Glomerular endothelial cell (primary cell): Measurements from ENCODE around the gene AFAP1. TPM values are rescaled to one million over a fixed set of nuclear protein-coding genes. Genes with fewer than 3 reads are reported as not detected.

Source experiments
- DNase-seq: peaks from one replicate; pipeline ENCODE4 v3.0.0-alpha.2; 2011; ENCODE audit warnings: low read depth, low spot score; ENCODE audit errors: extremely low read depth
- total RNA-seq: library from RNA; depleted of rRNA; stranded (reverse); fragments of >200 nt; gene quantifications from 2 replicates; pipeline ENCODE4 v1.2.3, GENCODE V29; 2015

The AFAP1 gene
- total RNA-seq, 1 donor from 2014 or later: 92.8 TPM

- DNase-seq: no peak
Observed at GRCh38 chr4:7872264-7872771, 67.3 kb downstream of the AFAP1 start.

- DNase-seq: no peak
Observed at GRCh38 chr4:7871356-7871755, 68.3 kb downstream of the AFAP1 start.

GRCh38 chr4:7868892-7869471 is 70.7 kb downstream of the AFAP1 start:
- no peak for DNase-seq

- no peak for DNase-seq
Observed at GRCh38 chr4:7868436-7868775, 71.3 kb downstream of the AFAP1 start.

GRCh38 chr4:7867701-7868435 is 71.8 kb downstream of the AFAP1 start:
- no peak for DNase-seq

- DNase-seq: no peak
Observed at GRCh38 chr4:7867191-7867590, 72.5 kb downstream of the AFAP1 start.

GRCh38 chr4:7865533-7865932 is 74.1 kb downstream of the AFAP1 start:
- no peak for DNase-seq

GRCh38 chr4:7864685-7865084 is 75.0 kb downstream of the AFAP1 start:
- DNase-seq: no peak

GRCh38 chr4:7863911-7864681 is 75.6 kb downstream of the AFAP1 start:
- DNase-seq: no peak

GRCh38 chr4:7862561-7863192 is 77.0 kb downstream of the AFAP1 start:
- no peak for DNase-seq

GRCh38 chr4:7861440-7861881 is 78.2 kb downstream of the AFAP1 start:
- peak; percentile 62 for DNase-seq

GRCh38 chr4:7860600-7861163 is 79.0 kb downstream of the AFAP1 start:
- no peak for DNase-seq

GRCh38 chr4:7859326-7859725 is 80.3 kb downstream of the AFAP1 start:
- no peak for DNase-seq

- no peak for DNase-seq
Observed at GRCh38 chr4:7858498-7858897, 81.2 kb downstream of the AFAP1 start.

- no peak for DNase-seq
Observed at GRCh38 chr4:7857993-7858392, 81.7 kb downstream of the AFAP1 start.

- no peak for DNase-seq
Observed at GRCh38 chr4:7857238-7857701, 82.4 kb downstream of the AFAP1 start.

- DNase-seq: no peak
Observed at GRCh38 chr4:7855731-7856130, 83.9 kb downstream of the AFAP1 start.

GRCh38 chr4:7854697-7855370 is 84.8 kb downstream of the AFAP1 start:
- DNase-seq: no peak

- no peak for DNase-seq
Observed at GRCh38 chr4:7854216-7854615, 85.4 kb downstream of the AFAP1 start.

GRCh38 chr4:7853271-7853670 is 86.4 kb downstream of the AFAP1 start:
- no peak for DNase-seq
